ENCODE measurements around the gene P2RY14. TPM values are rescaled to one million over a fixed set of nuclear protein-coding genes. Genes with fewer than 3 reads are reported as not detected.

P2RY14 gene
- total and polyA plus RNA-seq, 2 experiments from 2014 or later, result not detected

- no peak for TF ChIP-seq EZH2 (IDR thresholded peaks at IDR 0.05; ENCODE audit: insufficient read depth, poor library complexity, severe bottlenecking)
- TF ChIP-seq EZH2phosphoT487 (IDR thresholded peaks at IDR 0.05; ENCODE audit: insufficient read depth, low read depth), result no peak
- WGBS, 2 experiments (ENCODE audit: low coverage in 1 of 2, low lambda C conversion rate in 2 of 2, missing lambda C conversion rate in 2 of 2), result 76% methylated on average over 7 of the region's 7 CpGs
- H3K4me1 ChIP-seq (ENCODE audit: insufficient read depth), result peaks cover 44% of the 10 kb centered on the region
- H3K36me3 ChIP-seq (ENCODE audit: low read depth), result no peaks in the 10 kb centered on the region
- H4K20me1 ChIP-seq (ENCODE audit: insufficient read depth), result no peaks in the 10 kb centered on the region
- no peaks in the 10 kb centered on the region for H3K9me2 ChIP-seq (ENCODE audit: insufficient read depth)
- H3K9ac ChIP-seq, result no peak within 1 kb of the TSS
- H3K9me3 ChIP-seq (ENCODE audit: low read depth), result no peaks in the 10 kb centered on the region
- no peak within 1 kb of the TSS for H2AFZ ChIP-seq
- in situ Hi-C loops (cut with MboI), result no loop called here
- H3F3A ChIP-seq (ENCODE audit: insufficient read depth), result peaks cover 46% of the 10 kb centered on the region
- H3K4me2 ChIP-seq (ENCODE audit: unreplicated experiment), result no peak within 1 kb of the TSS
- peak; percentile 34 for DNase-seq
- no peaks in the 10 kb centered on the region for H3K27me3 ChIP-seq (replicated peaks; ENCODE audit: insufficient read depth)
- no peak within 1 kb of the TSS for H3K27ac ChIP-seq
- H3K79me2 ChIP-seq (ENCODE audit: insufficient read depth), result no peaks in the 10 kb centered on the region
- H3K4me3 ChIP-seq, result no peak within 1 kb of the TSS
These were observed 38.1 kb upstream of the P2RY14 start, which contains the start of gene GPR87 for GRCh38 chr3:151316267-151316991. Gene GPR87, minus strand, starts transcription at chr3:151316820. Its CDS starts 16,720 bp downstream, at chr3:151300100.

- 42% methylated on average over 2 of the region's 2 CpGs for WGBS, 2 experiments (ENCODE audit: low coverage in 1 of 2, low lambda C conversion rate in 2 of 2, missing lambda C conversion rate in 2 of 2)
- DNase-seq, result no peak
- Histone ChIP-seq H3K9me2 (ENCODE audit: insufficient read depth) (no peaks in the 10 kb centered on the region), H3K27me3 (replicated peaks; ENCODE audit: insufficient read depth) (no peaks in the 10 kb centered on the region), H3K4me3 (no peak overlapping the region), H3K9me3 (ENCODE audit: low read depth) (no peaks in the 10 kb centered on the region), H4K20me1 (ENCODE audit: insufficient read depth) (no peaks in the 10 kb centered on the region), H3K4me2 (ENCODE audit: unreplicated experiment) (no peak overlapping the region), H3K4me1 (ENCODE audit: insufficient read depth) (peaks cover 44% of the 10 kb centered on the region), H3K36me3 (ENCODE audit: low read depth) (no peaks in the 10 kb centered on the region), H3K79me2 (ENCODE audit: insufficient read depth) (no peaks in the 10 kb centered on the region), H3K9ac (no peak overlapping the region), H2AFZ (no peak overlapping the region), H3F3A (ENCODE audit: insufficient read depth) (peaks cover 46% of the 10 kb centered on the region), H3K27ac (no peak overlapping the region)
- in situ Hi-C loops (cut with MboI), result no loop called here
- TF ChIP-seq EZH2phosphoT487 (IDR thresholded peaks at IDR 0.05; ENCODE audit: insufficient read depth, low read depth) (no peak), EZH2 (IDR thresholded peaks at IDR 0.05; ENCODE audit: insufficient read depth, poor library complexity, severe bottlenecking) (no peak)
These were observed 37.5 kb upstream of the P2RY14 start for GRCh38 chr3:151315846-151316245.

GRCh38 chr3:151315136-151315535, 36.8 kb upstream of the P2RY14 start:
- Histone ChIP-seq H3K27ac (no peak overlapping the region), H3K27me3 (replicated peaks; ENCODE audit: insufficient read depth) (no peaks in the 10 kb centered on the region), H3K4me2 (ENCODE audit: unreplicated experiment) (no peak overlapping the region), H3K4me1 (ENCODE audit: insufficient read depth) (peaks cover 38% of the 10 kb centered on the region), H3K9me3 (ENCODE audit: low read depth) (no peaks in the 10 kb centered on the region), H2AFZ (no peak overlapping the region), H3K9me2 (ENCODE audit: insufficient read depth) (no peaks in the 10 kb centered on the region), H3K36me3 (ENCODE audit: low read depth) (no peaks in the 10 kb centered on the region), H4K20me1 (ENCODE audit: insufficient read depth) (no peaks in the 10 kb centered on the region), H3K4me3 (no peak overlapping the region), H3K79me2 (ENCODE audit: insufficient read depth) (no peaks in the 10 kb centered on the region), H3F3A (ENCODE audit: insufficient read depth) (peaks cover 43% of the 10 kb centered on the region), H3K9ac (no peak overlapping the region)
- TF ChIP-seq EZH2 (IDR thresholded peaks at IDR 0.05; ENCODE audit: insufficient read depth, poor library complexity, severe bottlenecking) (no peak), EZH2phosphoT487 (IDR thresholded peaks at IDR 0.05; ENCODE audit: insufficient read depth, low read depth) (no peak)
- peak; percentile 34 for DNase-seq
- 78 to 80% methylated on average over 2 of the region's 2 CpGs for WGBS, 2 experiments (ENCODE audit: low coverage in 1 of 2, low lambda C conversion rate in 2 of 2, missing lambda C conversion rate in 2 of 2)
- in situ Hi-C loops (cut with MboI), result no loop called here

GRCh38 chr3:151314593-151314992, 36.3 kb upstream of the P2RY14 start:
- no peaks in the 10 kb centered on the region for H3K79me2 ChIP-seq (ENCODE audit: insufficient read depth)
- TF ChIP-seq EZH2phosphoT487 (IDR thresholded peaks at IDR 0.05; ENCODE audit: insufficient read depth, low read depth) (no peak), EZH2 (IDR thresholded peaks at IDR 0.05; ENCODE audit: insufficient read depth, poor library complexity, severe bottlenecking) (no peak)
- H3K36me3 ChIP-seq (ENCODE audit: low read depth), result no peaks in the 10 kb centered on the region
- H3K4me3 ChIP-seq, result no peak overlapping the region
- H3K9me2 ChIP-seq (ENCODE audit: insufficient read depth), result no peaks in the 10 kb centered on the region
- 94 to 98% methylated on average over 5 of the region's 5 CpGs for WGBS, 2 experiments (ENCODE audit: low coverage in 1 of 2, low lambda C conversion rate in 2 of 2, missing lambda C conversion rate in 2 of 2)
- no peak for DNase-seq
- no peaks in the 10 kb centered on the region for H3K9me3 ChIP-seq (ENCODE audit: low read depth)
- in situ Hi-C loops (cut with MboI), result no loop called here
- H3K9ac ChIP-seq, result no peak overlapping the region
- H3K27ac ChIP-seq, result no peak overlapping the region
- peaks cover 32% of the 10 kb centered on the region for H3K4me1 ChIP-seq (ENCODE audit: insufficient read depth)
- no peak overlapping the region for H3K4me2 ChIP-seq (ENCODE audit: unreplicated experiment)
- peaks cover 39% of the 10 kb centered on the region for H3F3A ChIP-seq (ENCODE audit: insufficient read depth)
- no peaks in the 10 kb centered on the region for H4K20me1 ChIP-seq (ENCODE audit: insufficient read depth)
- H2AFZ ChIP-seq, result no peak overlapping the region
- no peaks in the 10 kb centered on the region for H3K27me3 ChIP-seq (replicated peaks; ENCODE audit: insufficient read depth)
